ENCODE data around the gene ZC3H15. TPM values are rescaled to one million over a fixed set of nuclear protein-coding genes. Genes with fewer than 3 reads are reported as not detected.

ZC3H15 gene
- total and polyA plus RNA-seq, 2 experiments from 2014 or later: 75.6 to 281 TPM

DNA sequence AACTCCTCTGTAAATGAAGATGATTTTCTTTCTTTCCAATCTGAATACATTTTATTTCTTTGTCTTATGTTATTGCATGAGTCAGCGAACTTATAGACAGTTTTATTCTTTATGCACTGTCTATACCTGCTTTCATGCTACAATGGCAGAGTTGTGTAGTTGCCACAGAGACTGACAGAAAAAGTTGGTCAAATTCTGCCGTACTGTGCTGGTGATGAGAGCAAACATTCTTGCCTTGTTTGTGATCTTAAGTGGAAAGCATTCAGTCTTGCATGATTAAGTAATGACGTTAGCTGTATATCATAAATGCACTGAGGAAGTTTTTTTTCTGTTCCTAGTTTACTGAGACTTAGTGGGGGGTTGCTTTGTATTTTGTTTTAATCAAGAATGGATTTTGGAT, 32.9 kb downstream of the ZC3H15 start:
- no peak overlapping the region for H3K27ac Mint-ChIP-seq

More for the DNA sequence above, 32.9 kb downstream of the ZC3H15 start:
- Histone ChIP-seq H3F3A (replicated peaks; ENCODE audit: low read depth) (no peaks in the 10 kb centered on the region), H3K36me3 (ENCODE audit: insufficient read depth) (no peaks in the 10 kb centered on the region; the same call in 1 of the 2 replicates), H3K9me2 (ENCODE audit: insufficient read depth) (0 out of 2 replicates have a peak, but pooled peaks cover 3% of the 10 kb centered on the region), H3K4me2 (no peak overlapping the region), H3K79me2 (replicated peaks; ENCODE audit: insufficient read depth) (no peaks in the 10 kb centered on the region), H2AFZ (no peak overlapping the region), H3K4me3 (no peak overlapping the region), H3K4me1 (ENCODE audit: insufficient read depth) (no peaks in the 10 kb centered on the region), H4K20me1 (replicated peaks; ENCODE audit: insufficient read depth) (no peaks in the 10 kb centered on the region), H3K27me3 (ENCODE audit: insufficient read depth) (no peaks in the 10 kb centered on the region), H3K27ac (ENCODE audit: low read depth) (no peak overlapping the region)
- peaks cover 12% of the 10 kb centered on the region; the same call in 2 of the 3 replicates for H3K36me3 Mint-ChIP-seq (ENCODE audit: low read depth)
- TF ChIP-seq ZNF114 (CRISPR knock-in tag; IDR thresholded peaks at IDR 0.05): no peak
- TF ChIP-seq REST (IDR thresholded peaks at IDR 0.05; ENCODE audit: unreplicated experiment): no peak
- no peak for TF ChIP-seq EZH2phosphoT487 (IDR thresholded peaks at IDR 0.05; ENCODE audit: unreplicated experiment)
- no peak for TF ChIP-seq ETS1 (IDR thresholded peaks at IDR 0.05)
- TF ChIP-seq, protein P1, sequence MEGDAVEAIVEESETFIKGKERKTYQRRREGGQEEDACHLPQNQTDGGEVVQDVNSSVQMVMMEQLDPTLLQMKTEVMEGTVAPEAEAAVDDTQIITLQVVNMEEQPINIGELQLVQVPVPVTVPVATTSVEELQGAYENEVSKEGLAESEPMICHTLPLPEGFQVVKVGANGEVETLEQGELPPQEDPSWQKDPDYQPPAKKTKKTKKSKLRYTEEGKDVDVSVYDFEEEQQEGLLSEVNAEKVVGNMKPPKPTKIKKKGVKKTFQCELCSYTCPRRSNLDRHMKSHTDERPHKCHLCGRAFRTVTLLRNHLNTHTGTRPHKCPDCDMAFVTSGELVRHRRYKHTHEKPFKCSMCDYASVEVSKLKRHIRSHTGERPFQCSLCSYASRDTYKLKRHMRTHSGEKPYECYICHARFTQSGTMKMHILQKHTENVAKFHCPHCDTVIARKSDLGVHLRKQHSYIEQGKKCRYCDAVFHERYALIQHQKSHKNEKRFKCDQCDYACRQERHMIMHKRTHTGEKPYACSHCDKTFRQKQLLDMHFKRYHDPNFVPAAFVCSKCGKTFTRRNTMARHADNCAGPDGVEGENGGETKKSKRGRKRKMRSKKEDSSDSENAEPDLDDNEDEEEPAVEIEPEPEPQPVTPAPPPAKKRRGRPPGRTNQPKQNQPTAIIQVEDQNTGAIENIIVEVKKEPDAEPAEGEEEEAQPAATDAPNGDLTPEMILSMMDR (conservative IDR thresholded peaks at IDR 0.05; ENCODE audit: low read depth in 2 of 2): no peak
- TF ChIP-seq JUNB (IDR thresholded peaks at IDR 0.05; ENCODE audit: unreplicated experiment): no peak
- TF ChIP-seq ZNF462 (CRISPR knock-in tag; IDR thresholded peaks at IDR 0.05): no peak
- no peak for ATAC-seq
- H3K27me3 Mint-ChIP-seq (ENCODE audit: insufficient read depth, low read depth, poor library complexity): peaks cover 3% of the 10 kb centered on the region
- no peaks in the 10 kb centered on the region for H3K9me3 Mint-ChIP-seq
- DNase-seq (ENCODE audit: low spot score): no peak
- H3K4me1 Mint-ChIP-seq: peaks cover 14% of the 10 kb centered on the region; the same call in 2 of the 3 replicates
- H3K4me3 Mint-ChIP-seq: no peak overlapping the region

Measured in GM23338 (cell line).